Pancreas (tissue), 10 donors: ENCODE results near the gene ROBO4. TPM values are rescaled to one million over a fixed set of nuclear protein-coding genes. Genes with fewer than 3 reads are reported as not detected.

Experiments used
- ATAC-seq, 4 donors: fragments of 200-7000 bp; cut with Tn5 transposase; one replicate each; pipeline versions ENCODE4 v1.8.0 to v1.9.1; 2020; ENCODE audit warnings: mild to moderate bottlenecking in 4 of 4, moderate library complexity in 4 of 4
- DNase-seq, 6 donors: peaks; one replicate each; pipeline ENCODE4 v3.0.0-alpha.2; 2020
- FAIRE-seq: peaks from 2 replicates; lab custom pipeline; 2012; peaks lifted over from hg19 to GRCh38; lab: Jason Lieb, UNC
- H3K27ac ChIP-seq, 4 donors: fragments of 200-600 bp; sonication (generic); 1 replicate in 3 of 4; 2 replicates in 1 of 4; pipeline versions ENCODE4 v1.5.0 to v1.8.0; 2020
- H3K27me3 ChIP-seq, 4 donors: fragments of 200-600 bp; one replicate each; pipeline ENCODE4 v1.8.0; 2021
- H3K36me3 ChIP-seq, 3 donors: fragments of 200-600 bp; sonication (generic) in 1 of 3; one replicate each; pipeline versions ENCODE4 v1.5.0 to v1.8.0; 2020 to 2021
- H3K4me1 ChIP-seq, 3 donors: fragments of 200-600 bp; one replicate each; pipeline ENCODE4 v1.8.0; 2021
- H3K4me3 ChIP-seq, 4 donors: fragments of 200-600 bp; sonication (generic) in 2 of 4; one replicate each; pipeline versions ENCODE4 v1.5.0 to v1.8.0; 2020 to 2021
- H3K9me3 ChIP-seq, 4 donors: fragments of 200-600 bp; one replicate each; pipeline ENCODE4 v1.8.0; 2021
- CTCF ChIP-seq, 4 donors: fragments of 200-600 bp; sonication (generic) in 3 of 4; IDR thresholded peaks; one replicate each; pipeline versions ENCODE4 v1.5.0 to v1.8.0; 2021; ENCODE audit warnings: antibody characterized with exemption in 4 of 4
- WGBS, 2 donors: extraction: QIAGEN DNeasy Blood & Tissue Kit; methylation state at CpG; one replicate each; pipeline ENCODE4 v1.1.7; 2013; 5-methylcytosine and 5-hydroxymethylcytosine counted together
- intact Hi-C, 3 donors: fragments of 100-400 bp; cut with DNase I; formaldehyde crosslinking; loops; one replicate each; pipeline versions ENCODE4 v1.11.1 to v1.14.2; 2022
- polyA plus RNA-seq, 2 donors: library from polyadenylated mRNA; stranded (reverse); fragments of 200-250 nt; gene quantifications; one replicate each; pipeline ENCODE4 v1.2.3, GENCODE V29; 2013
- total RNA-seq, 6 donors: library from RNA; stranded (reverse); fragmentation: NEBNext Ultra II Directional in 4 of 6; extraction: Animal tissue kit (Norgen Biotek cat#: 25700) in 4 of 6; gene quantifications; one replicate each; pipeline versions ENCODE4 v1.2.1 to v1.2.4, GENCODE V29; 2021 to 2023
- donor health status: healthy with polysubstance abuse.
- donor health status: DM: no; HTN: no; CAD: no; lungs with moderate emphysema.
- donor health status: DM: no; HTN: no; CAD: no.
- donor health status: control.
- donor health status: control.
- donor health status: Bipolar disorder and iron deficiency.
- donor health status: DM: yes; HTN: yes; CAD: no.
- donor health status: DM: no; HTN: no; CAD: no.
- donor health status: DM: no; HTN: no; CAD: no.
- donor health status: DM: yes; HTN: yes; CAD: no.

Gene ROBO4
- total and polyA plus RNA-seq, 8 donors = 2.3 to 9.8 (median 3.8) TPM

- no peak for ATAC-seq
- no peak for DNase-seq
- no peak for TF ChIP-seq CTCF (IDR thresholded peaks at IDR 0.05)
- H3K27me3 ChIP-seq = no peaks in the 10 kb centered on the region
- no peaks in the 10 kb centered on the region for H3K36me3 ChIP-seq
- no peak for FAIRE-seq
- H3K27ac ChIP-seq = no peak overlapping the region
- no peaks in the 10 kb centered on the region for H3K9me3 ChIP-seq
- no peak overlapping the region for H3K4me3 ChIP-seq
- no peaks in the 10 kb centered on the region for H3K4me1 ChIP-seq
- intact Hi-C loops = no loop called here
- 77 to 82% methylated on average over 20 of the region's 20 CpGs for WGBS, 2 donors
Observed at GRCh38 chr11:124895471-124895971, 2.1 kb downstream of the ROBO4 start.

GRCh38 chr11:124894606-124895430 lies 2.8 kb downstream of the ROBO4 start:
- TF ChIP-seq CTCF (IDR thresholded peaks at IDR 0.05) = no peak
- no peak for FAIRE-seq
- no peaks in the 10 kb centered on the region for H3K4me1 ChIP-seq
- no peak for ATAC-seq
- no peak overlapping the region for H3K27ac ChIP-seq
- WGBS, 2 donors = 71 to 73% methylated on average over 4 of the region's 4 CpGs
- H3K4me3 ChIP-seq = no peak overlapping the region
- intact Hi-C loops = no loop called here
- H3K27me3 ChIP-seq = no peaks in the 10 kb centered on the region
- DNase-seq = no peak
- no peaks in the 10 kb centered on the region for H3K36me3 ChIP-seq
- no peaks in the 10 kb centered on the region for H3K9me3 ChIP-seq

- DNase-seq (no peak), FAIRE-seq (no peak), ATAC-seq (no peak)
- intact Hi-C loops = no loop called here
- Histone ChIP-seq H3K27ac (no peak overlapping the region), H3K27me3 (no peaks in the 10 kb centered on the region), H3K9me3 (no peaks in the 10 kb centered on the region), H3K36me3 (no peaks in the 10 kb centered on the region), H3K4me3 (no peak overlapping the region), H3K4me1 (no peaks in the 10 kb centered on the region)
- WGBS, 2 donors = 70 to 75% methylated on average over 14 of the region's 14 CpGs
- TF ChIP-seq CTCF (IDR thresholded peaks at IDR 0.05) = no peak
Observed at GRCh38 chr11:124893781-124894401, 3.8 kb downstream of the ROBO4 start.

- no peak for TF ChIP-seq CTCF (IDR thresholded peaks at IDR 0.05)
- Histone ChIP-seq H3K4me3 (no peak overlapping the region), H3K27ac (no peak overlapping the region), H3K36me3 (no peaks in the 10 kb centered on the region), H3K9me3 (no peaks in the 10 kb centered on the region), H3K27me3 (no peaks in the 10 kb centered on the region), H3K4me1 (no peaks in the 10 kb centered on the region)
- 66 to 68% methylated on average over 9 of the region's 9 CpGs for WGBS, 2 donors
- no peak for DNase-seq
- peak in 1 of 4 donors; percentile 37 for ATAC-seq
- FAIRE-seq = no peak
- intact Hi-C loops = no loop called here
Observed at GRCh38 chr11:124892750-124893454, 4.8 kb downstream of the ROBO4 start.
